GM18517 (cell line): ENCODE data around the gene RDH5.

Source experiments
- ATAC-seq: cut with Tn5 transposase; IDR thresholded peaks from one replicate; pipeline ENCODE4 v1.9.1; 2021; ENCODE audit warnings: mild to moderate bottlenecking, moderate library complexity; ENCODE audit not compliant: unreplicated experiment

Gene RDH5, protein sequence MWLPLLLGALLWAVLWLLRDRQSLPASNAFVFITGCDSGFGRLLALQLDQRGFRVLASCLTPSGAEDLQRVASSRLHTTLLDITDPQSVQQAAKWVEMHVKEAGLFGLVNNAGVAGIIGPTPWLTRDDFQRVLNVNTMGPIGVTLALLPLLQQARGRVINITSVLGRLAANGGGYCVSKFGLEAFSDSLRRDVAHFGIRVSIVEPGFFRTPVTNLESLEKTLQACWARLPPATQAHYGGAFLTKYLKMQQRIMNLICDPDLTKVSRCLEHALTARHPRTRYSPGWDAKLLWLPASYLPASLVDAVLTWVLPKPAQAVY

DNA sequence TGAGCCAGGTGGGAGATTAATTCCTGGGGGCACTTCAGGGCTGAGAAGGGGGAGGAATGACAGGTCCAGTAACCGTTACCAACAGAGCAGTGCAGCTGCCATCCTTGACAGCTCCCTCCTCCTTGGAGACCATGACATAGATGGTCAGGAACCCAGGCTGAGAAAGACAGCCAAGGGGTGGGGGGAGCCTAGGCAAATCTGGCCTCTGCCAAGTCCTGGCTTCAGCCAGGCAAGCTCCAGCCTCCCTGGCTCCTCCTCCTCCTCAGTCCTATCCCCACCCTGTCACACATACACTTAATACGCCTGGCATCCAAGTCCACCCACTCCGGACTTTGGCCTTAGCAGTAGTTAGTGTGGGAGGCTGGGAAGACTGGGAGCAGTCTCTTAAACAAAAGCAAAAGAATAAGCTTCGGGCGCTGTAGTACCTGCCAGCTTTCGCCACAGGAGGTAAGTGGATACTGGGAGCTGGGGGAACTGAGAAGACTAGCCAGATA, at the start of gene RDH5:
TSS of gene RDH5 (plus strand) at position 323 of the 494 bp plus-strand sequence. CDS start 792 bp downstream, outside the sequence.
- ATAC-seq = no peak

- no peak for ATAC-seq
Measured at GRCh38 chr12:55671746-55672145, 48.4 kb upstream of the RDH5 start.

DNA sequence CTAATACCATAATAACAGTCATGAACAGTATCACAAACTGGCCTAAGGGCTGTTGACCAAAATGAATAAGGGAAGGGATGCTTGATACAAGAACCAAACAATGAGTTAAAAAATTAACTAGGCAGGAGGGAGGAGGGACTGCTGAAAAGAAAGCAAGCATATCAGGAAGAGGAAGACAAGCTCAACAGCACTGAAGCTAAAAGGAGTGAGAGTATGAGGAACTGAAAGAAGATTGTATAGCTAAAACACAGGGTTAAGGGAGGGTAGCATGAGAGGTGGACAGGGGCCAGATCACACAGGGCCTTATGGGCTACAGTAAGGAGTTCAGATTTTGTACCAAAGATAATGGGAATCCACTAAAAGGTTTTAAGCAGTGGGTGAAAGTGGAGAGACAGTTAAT, 46.6 kb upstream of the RDH5 start:
- peak; percentile 100 for ATAC-seq

DNA sequence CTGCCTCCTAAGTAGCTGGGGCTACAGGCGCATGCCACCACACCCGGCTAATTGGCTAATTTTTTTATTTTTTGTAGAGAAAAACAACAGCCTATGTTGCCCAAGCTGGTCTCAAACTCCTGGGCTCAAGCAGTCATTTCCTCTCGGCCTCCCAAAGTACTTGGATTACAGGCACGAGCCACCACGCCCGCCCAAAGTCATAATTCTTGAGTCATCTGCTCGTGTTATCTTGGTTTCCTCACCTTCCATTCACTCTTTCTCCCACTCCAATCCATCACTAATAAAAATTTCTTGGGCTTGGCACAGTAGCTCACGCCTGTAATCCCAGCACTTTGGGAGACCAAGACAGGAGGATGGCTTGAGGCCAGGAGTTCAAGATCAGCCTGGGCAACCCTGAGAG, 44.5 kb upstream of the RDH5 start:
- ATAC-seq = no peak

GRCh38 chr12:55676707-55677106, 43.5 kb upstream of the RDH5 start:
- ATAC-seq = no peak

DNA sequence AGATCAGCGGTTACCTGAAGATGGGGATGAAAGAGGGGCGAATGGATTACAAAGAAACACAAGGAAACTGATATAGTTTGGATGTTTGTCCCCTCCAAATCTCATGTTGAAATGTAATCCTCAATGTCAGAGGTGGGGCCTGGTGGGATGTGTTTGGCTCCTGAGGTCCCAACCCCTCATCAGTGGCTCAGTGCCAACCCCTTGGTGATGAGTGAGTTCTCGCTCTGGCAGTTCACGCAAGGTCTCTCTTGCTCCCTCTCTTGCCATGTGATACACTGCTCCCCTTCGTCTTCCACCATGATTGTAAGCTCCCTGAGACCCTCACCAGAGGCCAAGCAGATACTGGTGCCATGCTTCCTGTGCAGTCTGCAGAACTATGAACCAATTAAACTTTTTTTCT, 40.5 kb upstream of the RDH5 start:
- no peak for ATAC-seq

DNA sequence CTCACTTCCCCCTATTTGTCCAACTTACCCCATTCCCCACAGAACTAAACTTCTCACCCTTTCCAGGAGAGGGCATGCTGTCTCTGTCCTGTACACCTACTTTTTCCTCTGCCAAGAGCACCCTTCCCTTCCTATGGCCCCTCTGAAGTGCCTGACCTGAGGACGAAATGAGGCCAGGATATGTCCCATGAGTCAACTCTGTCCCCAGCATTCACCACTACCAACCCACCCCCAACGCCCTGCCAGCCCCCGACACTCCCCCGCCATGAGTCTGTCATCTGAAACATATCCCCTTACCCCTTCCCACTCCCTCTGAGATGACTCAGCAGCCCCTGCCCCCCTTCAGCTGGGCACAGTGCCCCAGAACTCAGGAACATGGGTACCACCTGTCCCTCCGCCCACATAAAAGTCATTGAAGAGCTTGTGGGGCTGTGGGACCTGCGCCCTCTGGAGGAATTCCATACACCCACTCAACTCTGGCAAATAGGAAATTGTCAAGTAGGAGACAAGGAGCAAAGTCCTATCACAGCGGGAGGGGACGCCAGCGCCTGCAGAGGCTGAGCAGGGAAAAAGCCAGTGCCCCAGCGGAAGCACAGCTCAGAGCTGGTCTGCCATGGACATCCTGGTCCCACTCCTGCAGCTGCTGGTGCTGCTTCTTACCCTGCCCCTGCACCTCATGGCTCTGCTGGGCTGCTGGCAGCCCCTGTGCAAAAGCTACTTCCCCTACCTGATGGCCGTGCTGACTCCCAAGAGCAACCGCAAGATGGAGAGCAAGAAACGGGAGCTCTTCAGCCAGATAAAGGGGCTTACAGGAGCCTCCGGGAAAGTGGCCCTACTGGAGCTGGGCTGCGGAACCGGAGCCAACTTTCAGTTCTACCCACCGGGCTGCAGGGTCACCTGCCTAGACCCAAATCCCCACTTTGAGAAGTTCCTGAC, 38.8 kb upstream of the RDH5 start:
- ATAC-seq = no peak

GRCh38 chr12:55682087-55682796, 38.0 kb upstream of the RDH5 start:
- no peak for ATAC-seq

GRCh38 chr12:55683676-55684075, 36.5 kb upstream of the RDH5 start:
- no peak for ATAC-seq

GRCh38 chr12:55684761-55685370, 35.3 kb upstream of the RDH5 start:
- ATAC-seq = no peak

DNA sequence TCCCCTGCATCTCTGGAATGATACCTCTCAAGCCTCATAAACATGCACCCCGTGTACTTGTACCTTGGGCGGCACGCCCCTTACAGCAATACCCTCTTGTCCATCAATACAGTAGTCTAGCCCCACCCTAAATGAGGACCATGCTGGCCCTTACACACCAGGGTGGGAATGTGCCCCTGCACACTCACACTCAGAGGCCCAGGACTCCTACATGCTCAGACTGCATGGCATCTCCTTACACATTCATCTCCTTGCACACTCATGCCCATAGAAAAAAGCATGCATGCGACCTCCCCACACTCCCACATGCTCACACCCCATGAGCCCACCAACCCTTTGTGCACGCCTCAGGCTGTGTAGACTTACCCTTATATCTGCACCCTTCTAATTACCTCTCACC, 34.5 kb upstream of the RDH5 start:
- ATAC-seq = no peak

- ATAC-seq = no peak
Measured at GRCh38 chr12:55686366-55687010, 33.7 kb upstream of the RDH5 start.

DNA sequence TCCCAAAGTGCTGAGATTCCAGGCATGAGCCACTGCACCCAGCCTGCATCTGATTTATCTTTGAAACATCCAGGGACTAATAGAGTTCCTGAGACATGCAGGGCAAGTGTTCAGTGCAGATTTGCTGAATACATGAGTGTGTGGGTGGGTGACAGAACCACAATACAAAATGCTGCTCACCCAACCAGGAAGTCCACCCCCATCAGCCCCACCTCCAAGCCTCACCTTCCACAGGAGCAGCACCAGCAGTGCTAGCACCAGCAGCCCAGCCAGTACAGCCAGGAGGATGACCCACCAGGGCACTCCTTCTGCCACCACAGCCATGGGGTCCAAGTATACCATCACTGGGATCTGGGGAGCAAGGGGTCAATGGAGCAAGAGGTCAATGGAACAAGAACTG, 32.4 kb upstream of the RDH5 start:
- peak; percentile 72 for ATAC-seq

DNA sequence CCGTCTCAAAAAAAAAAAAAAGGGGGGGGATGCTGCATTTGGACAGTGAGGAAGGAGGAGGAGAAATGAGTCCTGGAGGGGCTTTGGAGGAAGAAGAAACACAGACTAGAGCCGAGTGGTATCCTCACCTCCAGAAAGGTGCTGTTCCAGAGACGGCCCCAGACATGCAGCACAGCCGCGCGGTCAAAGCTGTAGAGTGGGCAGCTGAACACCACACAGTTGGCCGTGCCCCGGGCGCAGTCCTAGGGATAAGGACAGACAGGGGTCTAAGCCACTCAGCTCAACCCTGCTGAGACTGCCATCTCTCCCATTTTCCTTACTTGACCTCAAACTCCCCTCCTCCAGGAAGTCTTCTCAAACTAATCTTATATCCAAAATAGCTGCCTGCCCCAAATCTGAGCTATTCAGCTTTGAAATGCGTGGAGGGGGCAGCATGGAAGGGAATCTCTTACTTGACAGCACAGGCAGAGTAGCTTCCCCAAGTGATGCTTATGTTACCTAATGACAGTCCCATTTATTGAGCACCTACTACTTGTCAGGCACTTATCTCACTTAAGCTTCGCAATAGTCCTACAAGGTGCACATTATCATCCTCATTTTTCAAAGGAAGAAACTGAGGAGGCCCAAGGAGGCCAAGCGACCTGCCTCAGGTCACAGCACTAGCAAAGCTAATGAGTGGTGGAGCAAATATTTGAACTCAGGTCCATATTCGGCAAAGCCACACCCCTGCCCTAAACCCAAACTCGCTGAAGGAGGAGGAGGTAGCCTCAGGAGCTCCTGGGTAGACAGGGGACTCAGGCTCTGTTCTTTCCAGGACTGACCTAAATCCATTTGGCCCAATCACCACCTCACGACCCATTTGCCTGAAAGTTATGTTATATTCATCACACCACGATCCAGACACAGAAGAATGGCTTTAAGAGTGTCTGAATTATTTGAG, 31.2 kb upstream of the RDH5 start:
- no peak for ATAC-seq

- no peak for ATAC-seq
Measured at GRCh38 chr12:55692631-55693322, 27.4 kb upstream of the RDH5 start.

- no peak for ATAC-seq
Measured at GRCh38 chr12:55693323-55694187, 26.6 kb upstream of the RDH5 start.

DNA sequence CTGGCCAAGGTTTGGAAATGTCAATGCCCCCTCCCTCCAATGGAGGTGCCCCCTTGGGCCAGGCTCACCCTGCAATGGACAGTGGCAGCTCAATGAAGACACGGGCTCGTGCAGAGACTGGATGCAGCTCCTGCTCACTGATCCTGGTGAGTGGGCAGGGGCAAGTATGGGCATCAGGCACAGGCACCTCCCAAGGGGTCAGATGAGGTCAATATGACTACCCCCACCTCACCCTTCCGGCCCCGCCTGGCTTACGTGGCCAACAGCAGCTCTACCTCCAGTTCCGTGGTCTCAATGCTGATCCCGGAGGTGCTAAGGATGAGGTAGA, 26.0 kb upstream of the RDH5 start:
- no peak for ATAC-seq

DNA sequence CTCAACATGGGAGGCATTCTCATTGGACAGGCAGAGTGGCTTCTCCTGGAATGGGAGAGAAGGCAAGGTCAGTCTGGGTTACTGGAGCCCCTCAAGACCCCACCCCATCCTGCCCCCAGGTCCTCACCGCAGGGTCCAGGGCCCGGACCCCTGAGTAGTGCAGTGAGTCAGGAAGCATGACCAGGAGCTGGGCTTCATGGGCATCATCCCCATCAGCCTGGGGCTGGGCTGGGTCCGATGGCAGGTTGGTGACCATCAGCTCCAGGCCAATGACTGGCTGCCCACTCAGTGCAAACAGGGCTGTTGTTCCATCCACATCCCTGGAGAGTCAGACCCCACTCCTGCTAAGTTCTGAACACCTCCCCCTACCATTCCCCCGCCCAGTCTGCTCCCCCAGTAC, 25.5 kb upstream of the RDH5 start:
- ATAC-seq = no peak
